HCT116 (cell line): ENCODE measurements around the gene MINDY4. TPM values are rescaled to one million over a fixed set of nuclear protein-coding genes. Genes with fewer than 3 reads are reported as not detected.
"Not testable (repeated sequence)": the region's sequence is repeated elsewhere in the genome, so short reads cannot be mapped to it uniquely, and the experiment has no call there.

Experiments used
- ATAC-seq: fragments of 200-7000 bp; cut with Tn5 transposase; 2 replicates; pipeline ENCODE4 v1.9.1; 2020; ENCODE audit warnings: mild to moderate bottlenecking, moderate library complexity
- BruUV-seq: library from RNA; stranded (reverse); fragments of 400-500 nt; replicated peaks from 2 replicates; lab custom pipeline; 2021; lab: Mats Ljungman, UMichigan
- CTCF ChIA-PET: fragments of 300-600 bp; sonication (Branson Sonifier 250); formaldehyde crosslinking; loops from one replicate; lab custom pipeline; 2021; ENCODE audit warnings: antibody characterized with exemption; lab: Charles Lee
- POLR2A ChIA-PET: fragments of 300-600, 350-600 bp; sonication (Branson Sonifier 250); formaldehyde crosslinking; loops from one replicate; lab custom pipeline; 2021; ENCODE audit warnings: antibody characterized with exemption; lab: Charles Lee
- RAD21 ChIA-PET, 2 experiments: fragments of 300-600 bp; sonication (Branson Sonifier 250); formaldehyde crosslinking; loops; one replicate each; lab custom pipeline; 2023; ENCODE audit warnings: low total read pairs in 2 of 2; ENCODE audit not compliant: uncharacterized antibody in 2 of 2, unreplicated experiment in 2 of 2, low non-redundant PET in 1 of 2; lab: Charles Lee
- DNase-seq: peaks from one replicate; pipeline ENCODE4 v3.0.0-alpha.2; 2010; ENCODE audit warnings: low read depth, low spot score
- H2AFZ ChIP-seq: fragments of 200-600 bp; shearing (Covaris generic), sonication (generic); 2 replicates; pipeline ENCODE4 v1.6.1; 2017; ENCODE audit warnings: low read depth, mixed run types, mixed read lengths, antibody characterized with exemption, low read length; ENCODE audit not compliant: poor library complexity, severe bottlenecking
- H3K27ac ChIP-seq: 2 replicates; pipeline ENCODE4 v1.5.1; 2012; ENCODE audit warnings: low read depth, low read length
- H3K27me3 ChIP-seq: fragments of 200-600 bp; sonication (generic); 2 replicates; pipeline ENCODE4 v1.6.1; 2016; ENCODE audit warnings: mixed run types, low read length, mixed read lengths; ENCODE audit not compliant: insufficient read depth
- H3K36me3 ChIP-seq, 2 experiments: fragments of 200-500 bp in 1 of 2; fragments of 200-600 bp in 1 of 2; sonication (Bioruptor generic) in 1 of 2; sonication (generic) in 1 of 2; 2 replicates each; pipeline versions ENCODE4 v1.5.1 to v1.6.1; 2014 to 2016; ENCODE audit warnings: low read length in 2 of 2, inconsistent platforms in 1 of 2, mixed read lengths in 1 of 2, mixed run types in 1 of 2; ENCODE audit not compliant: insufficient read depth in 2 of 2, control insufficient read depth in 1 of 2
- H3K4me1 ChIP-seq, 2 experiments: fragments of 200-600 bp in 1 of 2; sonication (generic) in 1 of 2; 2 replicates each; pipeline versions ENCODE4 v1.5.1 to v1.6.1; 2012 to 2017; ENCODE audit warnings: low read length in 2 of 2, inconsistent platforms in 1 of 2, mild to moderate bottlenecking in 1 of 2, mixed read lengths in 1 of 2, mixed run types in 1 of 2, moderate library complexity in 1 of 2; ENCODE audit not compliant: insufficient read depth in 2 of 2, control insufficient read depth in 1 of 2
- H3K4me2 ChIP-seq: fragments of 200-600 bp; sonication (generic); 2 replicates; pipeline ENCODE4 v1.6.1; 2017; ENCODE audit warnings: mixed run types, low read length, mixed read lengths
- H3K4me3 ChIP-seq, 2 experiments: fragments of 200-600 bp in 1 of 2; sonication (generic) in 1 of 2; replicated peaks in 1 of 2; 2 replicates each; pipeline ENCODE4 v1.5.1; 2011 to 2016; ENCODE audit warnings: low read length in 2 of 2, control low read depth in 1 of 2, low read depth in 1 of 2, mild to moderate bottlenecking in 1 of 2, mixed read lengths in 1 of 2, mixed run types in 1 of 2
- H3K79me2 ChIP-seq: fragments of 200-600 bp; sonication (generic); 2 replicates; pipeline ENCODE4 v1.6.1; 2017; ENCODE audit warnings: mild to moderate bottlenecking, mixed run types, low read length, moderate library complexity, mixed read lengths; ENCODE audit not compliant: insufficient read depth
- H3K9ac ChIP-seq: fragments of 200-600 bp; sonication (generic); 2 replicates; pipeline ENCODE4 v1.6.1; 2016; ENCODE audit warnings: low read length, mixed read lengths
- H3K9me2 ChIP-seq: fragments of 200-600 bp; sonication (generic), shearing (Covaris generic); 2 replicates; pipeline ENCODE4 v1.6.1; 2017; ENCODE audit warnings: mixed run types, mild to moderate bottlenecking, moderate library complexity; ENCODE audit not compliant: insufficient read depth
- H3K9me3 ChIP-seq, 2 experiments: fragments of 200-500 bp in 1 of 2; fragments of 200-600 bp in 1 of 2; sonication (Bioruptor generic) in 1 of 2; sonication (generic) in 1 of 2; 2 replicates each; pipeline ENCODE4 v1.6.1; 2014 to 2017; ENCODE audit warnings: low read length in 2 of 2, mixed read lengths in 2 of 2, inconsistent platforms in 1 of 2, low read depth in 1 of 2, mild to moderate bottlenecking in 1 of 2, mixed run types in 1 of 2, moderate library complexity in 1 of 2; ENCODE audit not compliant: control insufficient read depth in 1 of 2, insufficient read depth in 1 of 2
- H4K20me1 ChIP-seq: fragments of 200-600 bp; sonication (generic), shearing (Covaris generic); 2 replicates; pipeline ENCODE4 v1.6.1; 2017; ENCODE audit warnings: mixed run types, mild to moderate bottlenecking, moderate library complexity; ENCODE audit not compliant: insufficient read depth
- ATF3 ChIP-seq: IDR thresholded peaks from 2 replicates; pipeline ENCODE4 v1.6.1; 2012
- CBX3 ChIP-seq: IDR thresholded peaks from 2 replicates; pipeline ENCODE4 v1.6.1; 2012; ENCODE audit warnings: low read depth
- CEBPB ChIP-seq: IDR thresholded peaks from 2 replicates; pipeline ENCODE4 v1.6.1; 2012; ENCODE audit warnings: low read depth
- CTCF ChIP-seq, 3 experiments: fragments of 200-600 bp in 1 of 3; sonication (generic) in 1 of 3; IDR thresholded peaks in 2 of 3; conservative IDR thresholded peaks in 1 of 3; 2 replicates each; pipeline ENCODE4 v1.5.1; 2012 to 2017; ENCODE audit warnings: low read depth in 2 of 3, low read length in 2 of 3, antibody characterized with exemption in 1 of 3, borderline replicate concordance in 1 of 3, control low read depth in 1 of 3, mild to moderate bottlenecking in 1 of 3, mixed read lengths in 1 of 3, mixed run types in 1 of 3, moderate library complexity in 1 of 3; ENCODE audit not compliant: insufficient read depth in 1 of 3
- ELF1 ChIP-seq: IDR thresholded peaks from 2 replicates; pipeline ENCODE4 v1.6.1; 2012; ENCODE audit warnings: low read depth, borderline replicate concordance
- EZH2 ChIP-seq: fragments of 200-600 bp; sonication (generic); IDR thresholded peaks from 2 replicates; pipeline ENCODE4 v1.6.1; 2017; ENCODE audit warnings: antibody characterized with exemption, mixed run types
- FOSL1 ChIP-seq: IDR thresholded peaks from 2 replicates; pipeline ENCODE4 v1.6.1; 2012; ENCODE audit warnings: low read depth
- JUND ChIP-seq: IDR thresholded peaks from 2 replicates; pipeline ENCODE4 v1.6.1; 2012
- MAX ChIP-seq: IDR thresholded peaks from 2 replicates; pipeline ENCODE4 v1.6.1; 2012
- POLR2A ChIP-seq: IDR thresholded peaks from 2 replicates; pipeline ENCODE4 v1.7.0; 2011; ENCODE audit warnings: borderline replicate concordance; ENCODE audit not compliant: insufficient read depth, insufficient read length; ENCODE audit errors: extremely low read depth
- RAD21 ChIP-seq: IDR thresholded peaks from 2 replicates; pipeline ENCODE4 v1.6.1; 2012; ENCODE audit warnings: low read depth, mild to moderate bottlenecking
- SIN3A ChIP-seq: IDR thresholded peaks from 2 replicates; pipeline ENCODE4 v1.6.1; 2012; ENCODE audit warnings: low read depth
- SP1 ChIP-seq: IDR thresholded peaks from 2 replicates; pipeline ENCODE4 v1.6.1; 2012; ENCODE audit warnings: low read depth
- SRF ChIP-seq: IDR thresholded peaks from 2 replicates; pipeline ENCODE4 v1.6.1; 2012; ENCODE audit warnings: low read depth
- YY1 ChIP-seq: IDR thresholded peaks from 2 replicates; pipeline ENCODE4 v1.6.1; 2011; ENCODE audit warnings: low read length, low read depth, moderate library complexity, mild to moderate bottlenecking; ENCODE audit not compliant: insufficient replicate concordance; ENCODE audit errors: extremely low read depth
- ZNF274 ChIP-seq: fragments of 200-500 bp; sonication (Bioruptor generic); IDR thresholded peaks from 2 replicates; pipeline ENCODE4 v1.6.1; 2014; ENCODE audit warnings: mild to moderate bottlenecking, low read depth, low read length, inconsistent platforms
- intact Hi-C: fragments of 100-400 bp; cut with micrococcal nuclease; formaldehyde crosslinking; loops from 2 replicates; pipeline ENCODE4 v1.10.0; 2022
- total RNA-seq: library from RNA; stranded (reverse); gene quantifications from one replicate; pipeline ENCODE4 v1.2.1, GENCODE V29; 2021; ENCODE audit not compliant: unreplicated experiment

Gene MINDY4
- total RNA-seq, 1 experiment from 2014 or later = 6.1 TPM

GRCh38 chr7:30807941-30808340 is 36.7 kb downstream of the MINDY4 start:
- H4K20me1 ChIP-seq, POLR2A ChIA-PET, RAD21 ChIA-PET, H3K4me2 ChIP-seq, ATAC-seq, BruUV-seq, DNase-seq, H3K9ac ChIP-seq, H3K27ac ChIP-seq, H3K9me2 ChIP-seq, H3K4me3 ChIP-seq, H3K36me3 ChIP-seq, H3K27me3 ChIP-seq, H3K9me3 ChIP-seq, CTCF ChIA-PET, H2AFZ ChIP-seq, H3K79me2 ChIP-seq, intact Hi-C loops, H3K4me1 ChIP-seq: not testable (repeated sequence)

GRCh38 chr7:30810986-30811385 is 39.8 kb downstream of the MINDY4 start:
- DNase-seq (no peak), ATAC-seq (no peak)
- intact Hi-C loops = no loop called here
- Histone ChIP-seq H3K4me1 (no peaks in the 10 kb centered on the region), H3K79me2 (no peaks in the 10 kb centered on the region), H3K9me3 (no peaks in the 10 kb centered on the region), H3K4me3 (no peak overlapping the region), H3K27me3 (no peaks in the 10 kb centered on the region), H4K20me1 (no peaks in the 10 kb centered on the region), H3K4me2 (no peak overlapping the region), H3K9me2 (no peaks in the 10 kb centered on the region), H3K36me3 (no peaks in the 10 kb centered on the region), H3K27ac (no peak overlapping the region), H2AFZ (no peak overlapping the region), H3K9ac (no peak overlapping the region)
- CTCF ChIA-PET = no interaction called here
- RAD21 ChIA-PET = no interaction called here
- no TSS peak for BruUV-seq
- TF ChIP-seq ATF3 = no peak
- TF ChIP-seq EZH2 = no peak
- no peak for TF ChIP-seq SRF
- no peak for TF ChIP-seq ELF1
- TF ChIP-seq JUND = no peak
- TF ChIP-seq FOSL1 = no peak
- TF ChIP-seq MAX = no peak
- TF ChIP-seq CEBPB = no peak
- no peak for TF ChIP-seq CBX3
- TF ChIP-seq CTCF (IDR thresholded peaks at IDR 0.05 in 2 of 3, conservative IDR thresholded peaks at IDR 0.05 in 1 of 3; ENCODE audit: borderline replicate concordance in 1 of 3, insufficient read depth in 1 of 3, low read depth in 2 of 3, low read length in 2 of 3) = no peak
- TF ChIP-seq YY1 = no peak
- no peak for TF ChIP-seq SP1
- no peak for TF ChIP-seq SIN3A
- no peak for TF ChIP-seq POLR2A
- TF ChIP-seq RAD21 = no peak
- no peak for TF ChIP-seq ZNF274
- POLR2A ChIA-PET = no interaction called here
